ENCODE measurements around the gene SMG7.

The SMG7 gene

GRCh38 chr1:183480971-183481441 is 8.7 kb downstream of the SMG7 start:
- Histone ChIP-seq H3K4me3 (replicated peaks; ENCODE audit: low read depth, low read length) (peak overlapping the region; percentile 7), H3K36me3 (ENCODE audit: control insufficient read depth, insufficient read depth, low read length) (no peaks in the 10 kb centered on the region), H3K27me3 (replicated peaks; ENCODE audit: control insufficient read depth, insufficient read depth, low read length) (no peaks in the 10 kb centered on the region)
- TF ChIP-seq CTCF (IDR thresholded peaks at IDR 0.05; ENCODE audit: insufficient read depth, low read length, poor library complexity, severe bottlenecking): no peak
- peak; percentile 52 for DNase-seq (ENCODE audit: extremely low read depth, insufficient read length)

- DNase-seq (ENCODE audit: extremely low read depth, insufficient read length): no peak
- H3K4me3 ChIP-seq (replicated peaks; ENCODE audit: low read depth, low read length): no peak overlapping the region
- no peaks in the 10 kb centered on the region; the same call in 1 of the 2 replicates for H3K36me3 ChIP-seq (ENCODE audit: control insufficient read depth, insufficient read depth, low read length)
- TF ChIP-seq CTCF (IDR thresholded peaks at IDR 0.05; ENCODE audit: insufficient read depth, low read length, poor library complexity, severe bottlenecking): no peak
- H3K27me3 ChIP-seq (replicated peaks; ENCODE audit: control insufficient read depth, insufficient read depth, low read length): no peaks in the 10 kb centered on the region
These were observed 10.9 kb downstream of the SMG7 start for GRCh38 chr1:183483224-183483623.

GRCh38 chr1:183484254-183484653 is 12.0 kb downstream of the SMG7 start:
- no peak overlapping the region for H3K4me3 ChIP-seq (replicated peaks; ENCODE audit: low read depth, low read length)
- no peaks in the 10 kb centered on the region; the same call in 1 of the 2 replicates for H3K36me3 ChIP-seq (ENCODE audit: control insufficient read depth, insufficient read depth, low read length)
- TF ChIP-seq CTCF (IDR thresholded peaks at IDR 0.05; ENCODE audit: insufficient read depth, low read length, poor library complexity, severe bottlenecking): peak; percentile 20
- DNase-seq (ENCODE audit: extremely low read depth, insufficient read length): no peak
- H3K27me3 ChIP-seq (replicated peaks; ENCODE audit: control insufficient read depth, insufficient read depth, low read length): no peaks in the 10 kb centered on the region

- no peak overlapping the region for H3K4me3 ChIP-seq (replicated peaks; ENCODE audit: low read depth, low read length)
- no peaks in the 10 kb centered on the region for H3K27me3 ChIP-seq (replicated peaks; ENCODE audit: control insufficient read depth, insufficient read depth, low read length)
- DNase-seq (ENCODE audit: extremely low read depth, insufficient read length): no peak
- TF ChIP-seq CTCF (IDR thresholded peaks at IDR 0.05; ENCODE audit: insufficient read depth, low read length, poor library complexity, severe bottlenecking): no peak
- H3K36me3 ChIP-seq (ENCODE audit: control insufficient read depth, insufficient read depth, low read length): no peaks in the 10 kb centered on the region; the same call in 1 of the 2 replicates
These were observed 12.6 kb downstream of the SMG7 start for GRCh38 chr1:183484851-183485250.

- no peak overlapping the region for H3K4me3 ChIP-seq (replicated peaks; ENCODE audit: low read depth, low read length)
- H3K36me3 ChIP-seq (ENCODE audit: control insufficient read depth, insufficient read depth, low read length): no peaks in the 10 kb centered on the region; the same call in none of the 2 replicates
- no peak for DNase-seq (ENCODE audit: extremely low read depth, insufficient read length)
- TF ChIP-seq CTCF (IDR thresholded peaks at IDR 0.05; ENCODE audit: insufficient read depth, low read length, poor library complexity, severe bottlenecking): no peak
- H3K27me3 ChIP-seq (replicated peaks; ENCODE audit: control insufficient read depth, insufficient read depth, low read length): no peaks in the 10 kb centered on the region
These were observed 15.6 kb downstream of the SMG7 start for GRCh38 chr1:183487674-183488442.
